Osteoblast (primary cell): ENCODE data around the gene KIF6. TPM values are rescaled to one million over a fixed set of nuclear protein-coding genes. Genes with fewer than 3 reads are reported as not detected.
A peak's percentile ranks its signal among the peaks of the same experiment; 100 is the strongest.

Source experiments
- DNase-seq: peaks from one replicate; pipeline ENCODE4 v3.0.0; 2011; ENCODE audit warnings: low spot score, mixed read lengths; ENCODE audit not compliant: insufficient read length; ENCODE audit errors: missing footprints
- H2AFZ ChIP-seq: 2 replicates; pipeline ENCODE4 v1.6.0; 2011; ENCODE audit warnings: mild to moderate bottlenecking, low read length
- H3K27ac ChIP-seq: 2 replicates; pipeline ENCODE4 v1.5.1; 2011; ENCODE audit warnings: mild to moderate bottlenecking, low read depth, low read length, moderate library complexity
- H3K27me3 ChIP-seq: 2 replicates; pipeline ENCODE4 v1.6.0; 2012; ENCODE audit warnings: mild to moderate bottlenecking, control low read depth, inconsistent platforms, low read length, moderate library complexity; ENCODE audit not compliant: insufficient read depth
- H3K36me3 ChIP-seq: 2 replicates; pipeline ENCODE4 v1.5.1; 2011; ENCODE audit warnings: mild to moderate bottlenecking, low read length, control low read depth, moderate library complexity; ENCODE audit not compliant: insufficient read depth
- H3K4me1 ChIP-seq: 2 replicates; pipeline ENCODE4 v1.5.1; 2011; ENCODE audit warnings: mild to moderate bottlenecking, low read length, control low read depth, moderate library complexity; ENCODE audit not compliant: insufficient read depth
- H3K4me2 ChIP-seq: 2 replicates; pipeline ENCODE4 v1.6.0; 2011; ENCODE audit warnings: mild to moderate bottlenecking, low read length; ENCODE audit not compliant: insufficient read depth
- H3K4me3 ChIP-seq: fragments of 200-600 bp; sonication (generic); 3 replicates; pipeline ENCODE4 v1.5.1; 2012; ENCODE audit warnings: mild to moderate bottlenecking, low read length, inconsistent platforms; ENCODE audit not compliant: insufficient read depth
- H3K79me2 ChIP-seq: 2 replicates; pipeline ENCODE4 v1.6.0; 2012; ENCODE audit warnings: mild to moderate bottlenecking, low read length, control low read depth, inconsistent platforms; ENCODE audit not compliant: insufficient read depth
- H3K9me3 ChIP-seq: 2 replicates; pipeline ENCODE4 v1.5.1; 2011; ENCODE audit warnings: low read depth, low read length, control low read depth
- H4K20me1 ChIP-seq: 2 replicates; pipeline ENCODE4 v1.6.0; 2012; ENCODE audit warnings: mild to moderate bottlenecking, low read length, control low read depth; ENCODE audit not compliant: insufficient read depth
- total RNA-seq: library from RNA; depleted of rRNA; stranded (reverse); fragments of >200 nt; gene quantifications from 2 replicates; pipeline ENCODE4 v1.2.3, GENCODE V29; 2012
- TF ChIP-seq, protein P1 (sequence below): IDR thresholded peaks from 2 replicates; pipeline ENCODE4 v1.5.1; 2011; ENCODE audit warnings: mild to moderate bottlenecking, low read depth, low read length, moderate library complexity; ENCODE audit errors: extremely low read depth

The KIF6 gene
- total RNA-seq, 1 donor, result 1.4 TPM

DNA sequence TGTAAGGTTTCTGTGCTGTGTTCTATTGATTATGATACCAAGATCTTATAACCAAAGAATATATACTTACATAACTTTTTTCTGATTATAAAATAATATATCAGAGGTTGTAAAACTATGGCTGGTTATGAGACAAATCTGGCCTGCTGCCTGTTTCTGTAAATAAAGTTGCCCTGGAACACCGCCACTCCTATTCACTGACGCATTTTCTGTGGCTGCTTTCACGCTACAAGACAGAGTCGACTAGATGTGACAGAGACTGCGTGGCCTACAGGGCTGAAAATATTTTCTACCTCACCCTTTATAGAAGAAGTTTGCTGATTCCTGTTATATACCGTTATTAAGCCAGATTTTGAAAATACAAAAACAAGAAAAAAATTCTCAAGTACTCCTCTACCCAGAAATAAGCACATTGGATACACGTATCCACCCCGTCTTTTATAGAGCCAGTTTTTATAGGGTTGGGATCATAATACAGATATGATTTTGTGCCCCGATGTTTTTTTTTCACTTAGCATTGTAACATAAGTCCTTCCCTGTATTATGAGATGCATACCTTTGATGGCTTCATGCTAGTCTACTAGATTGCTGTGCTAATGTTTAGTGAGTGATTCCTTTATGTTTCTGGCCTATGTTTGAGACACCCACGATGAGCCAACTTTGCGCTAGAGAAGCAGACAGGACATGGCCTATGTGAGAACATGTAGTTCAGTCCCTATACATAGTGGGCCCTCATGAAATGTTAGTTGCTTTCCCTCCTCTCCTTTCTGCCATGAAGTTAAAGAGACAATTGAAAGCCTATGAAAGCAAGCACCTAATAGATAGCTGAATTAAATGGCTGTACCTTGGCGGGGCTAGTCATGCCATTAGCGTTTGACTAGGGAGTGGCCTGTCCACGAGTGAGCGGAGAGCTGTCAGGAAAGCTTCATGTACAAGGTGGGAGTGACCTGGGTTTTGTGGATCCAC is 304.6 kb downstream of the KIF6 start:
- TF ChIP-seq, protein P1, sequence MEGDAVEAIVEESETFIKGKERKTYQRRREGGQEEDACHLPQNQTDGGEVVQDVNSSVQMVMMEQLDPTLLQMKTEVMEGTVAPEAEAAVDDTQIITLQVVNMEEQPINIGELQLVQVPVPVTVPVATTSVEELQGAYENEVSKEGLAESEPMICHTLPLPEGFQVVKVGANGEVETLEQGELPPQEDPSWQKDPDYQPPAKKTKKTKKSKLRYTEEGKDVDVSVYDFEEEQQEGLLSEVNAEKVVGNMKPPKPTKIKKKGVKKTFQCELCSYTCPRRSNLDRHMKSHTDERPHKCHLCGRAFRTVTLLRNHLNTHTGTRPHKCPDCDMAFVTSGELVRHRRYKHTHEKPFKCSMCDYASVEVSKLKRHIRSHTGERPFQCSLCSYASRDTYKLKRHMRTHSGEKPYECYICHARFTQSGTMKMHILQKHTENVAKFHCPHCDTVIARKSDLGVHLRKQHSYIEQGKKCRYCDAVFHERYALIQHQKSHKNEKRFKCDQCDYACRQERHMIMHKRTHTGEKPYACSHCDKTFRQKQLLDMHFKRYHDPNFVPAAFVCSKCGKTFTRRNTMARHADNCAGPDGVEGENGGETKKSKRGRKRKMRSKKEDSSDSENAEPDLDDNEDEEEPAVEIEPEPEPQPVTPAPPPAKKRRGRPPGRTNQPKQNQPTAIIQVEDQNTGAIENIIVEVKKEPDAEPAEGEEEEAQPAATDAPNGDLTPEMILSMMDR, result no peak
- Histone ChIP-seq H3K27ac (no peak overlapping the region), H4K20me1 (no peaks in the 10 kb centered on the region), H3K9me3 (no peaks in the 10 kb centered on the region), H3K4me3 (no peak overlapping the region), H3K27me3 (no peaks in the 10 kb centered on the region), H2AFZ (no peak overlapping the region), H3K4me1 (peaks cover 14% of the 10 kb centered on the region), H3K79me2 (no peaks in the 10 kb centered on the region), H3K4me2 (no peak overlapping the region), H3K36me3 (no peaks in the 10 kb centered on the region)
- no peak for DNase-seq

DNA sequence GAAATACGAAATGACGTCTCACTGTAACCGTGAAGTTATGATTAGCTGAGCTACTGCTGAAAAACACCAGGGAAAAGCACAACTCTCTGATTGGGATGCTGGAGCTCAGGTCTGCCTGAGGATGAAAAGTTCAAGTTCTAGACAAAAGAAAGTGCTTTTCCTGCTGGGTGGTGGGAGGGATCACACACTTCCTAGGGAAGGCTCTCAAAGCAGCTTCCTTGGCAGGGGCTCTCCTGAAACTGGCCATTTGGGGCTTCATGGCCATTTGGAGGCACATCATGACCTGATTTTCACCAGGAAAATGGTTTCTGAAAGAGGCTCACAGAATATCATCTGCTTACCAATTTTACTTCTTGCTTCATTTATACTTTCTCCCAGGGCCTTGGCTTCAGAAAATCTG is 305.6 kb downstream of the KIF6 start:
- Histone ChIP-seq H3K27ac (no peak overlapping the region), H3K4me3 (no peak overlapping the region), H3K36me3 (no peaks in the 10 kb centered on the region), H3K9me3 (no peaks in the 10 kb centered on the region), H3K4me2 (no peak overlapping the region), H3K79me2 (no peaks in the 10 kb centered on the region), H3K27me3 (no peaks in the 10 kb centered on the region), H2AFZ (no peak overlapping the region), H4K20me1 (no peaks in the 10 kb centered on the region), H3K4me1 (peaks cover 12% of the 10 kb centered on the region)
- no peak for DNase-seq
- TF ChIP-seq, protein P1, result no peak

DNA sequence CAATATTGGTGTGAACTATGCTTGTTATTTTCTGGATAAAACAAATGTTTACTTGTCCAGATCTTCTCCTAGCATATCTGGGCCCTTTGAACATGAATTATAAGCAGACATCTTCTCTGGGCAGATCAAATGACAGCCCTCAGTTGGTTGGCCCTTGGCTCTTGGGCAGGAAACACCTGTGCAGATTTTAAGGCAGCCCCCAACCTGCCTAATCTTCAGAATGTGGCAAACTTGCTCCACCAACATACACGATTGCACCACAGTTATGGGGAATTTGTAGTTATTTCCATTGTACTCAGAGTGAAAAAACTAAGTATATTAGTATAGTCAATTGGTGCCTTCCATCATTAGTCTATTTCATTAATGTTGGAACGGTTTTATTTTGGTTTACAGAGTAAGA is 307.8 kb downstream of the KIF6 start:
- no peak overlapping the region for H2AFZ ChIP-seq
- no peak overlapping the region for H3K4me3 ChIP-seq
- no peaks in the 10 kb centered on the region for H3K79me2 ChIP-seq
- no peaks in the 10 kb centered on the region for H4K20me1 ChIP-seq
- H3K36me3 ChIP-seq, result no peaks in the 10 kb centered on the region
- peaks cover 12% of the 10 kb centered on the region for H3K4me1 ChIP-seq
- no peaks in the 10 kb centered on the region for H3K27me3 ChIP-seq
- H3K27ac ChIP-seq, result peak overlapping the region; percentile 46
- TF ChIP-seq, protein P1, result no peak
- H3K9me3 ChIP-seq, result no peaks in the 10 kb centered on the region
- DNase-seq, result no peak
- H3K4me2 ChIP-seq, result no peak overlapping the region

DNA sequence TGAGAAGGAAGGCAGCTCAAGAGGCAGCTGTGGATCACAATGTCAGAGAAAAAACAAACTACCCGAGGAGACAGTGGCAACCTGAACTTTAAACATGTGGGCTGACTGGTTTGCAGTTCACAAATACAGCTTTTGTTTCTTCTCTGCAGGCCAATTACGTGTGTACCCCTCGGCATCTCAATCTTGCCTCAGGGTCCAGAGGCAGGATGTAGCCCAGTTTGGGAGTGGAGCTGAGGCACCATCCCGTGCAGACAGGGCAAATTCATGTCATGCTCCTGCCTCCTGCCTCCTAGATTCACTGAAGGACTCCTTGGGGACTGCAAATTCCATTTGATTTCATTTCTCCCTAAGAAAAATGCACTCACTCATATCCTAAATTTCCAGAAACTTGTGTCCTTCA is 308.5 kb downstream of the KIF6 start:
- peak overlapping the region; percentile 3 for H2AFZ ChIP-seq
- peak overlapping the region; percentile 46 for H3K27ac ChIP-seq
- TF ChIP-seq, protein P1, result no peak
- H3K36me3 ChIP-seq, result no peaks in the 10 kb centered on the region
- H3K79me2 ChIP-seq, result no peaks in the 10 kb centered on the region
- H3K4me2 ChIP-seq, result peak overlapping the region; percentile 10
- H3K4me1 ChIP-seq, result peaks cover 12% of the 10 kb centered on the region
- no peaks in the 10 kb centered on the region for H3K9me3 ChIP-seq
- peak; percentile 83 for DNase-seq
- H3K4me3 ChIP-seq, result no peak overlapping the region
- no peaks in the 10 kb centered on the region for H3K27me3 ChIP-seq
- no peaks in the 10 kb centered on the region for H4K20me1 ChIP-seq
